ENCODE measurements around the gene TOX2.
A peak's percentile ranks its signal among the peaks of the same experiment; 100 is the strongest.

The TOX2 gene

GRCh38 chr20:43960231-43960630, 45.6 kb downstream of the TOX2 start:
- DNase-seq: no peak

GRCh38 chr20:43961116-43961515, 46.5 kb downstream of the TOX2 start:
- DNase-seq: no peak

GRCh38 chr20:43961541-43962471, 47.2 kb downstream of the TOX2 start:
- DNase-seq: no peak

GRCh38 chr20:43962530-43962929, 47.9 kb downstream of the TOX2 start:
- DNase-seq: no peak

GRCh38 chr20:43963233-43963632, 48.6 kb downstream of the TOX2 start:
- no peak for DNase-seq

- peak; percentile 83 for DNase-seq
Observed at GRCh38 chr20:43963872-43964791, 49.5 kb downstream of the TOX2 start.

- no peak for DNase-seq
Observed at GRCh38 chr20:43968341-43969000, 53.8 kb downstream of the TOX2 start.

GRCh38 chr20:43969028-43969447, 54.4 kb downstream of the TOX2 start:
- DNase-seq: no peak

GRCh38 chr20:43969501-43970182, 55.0 kb downstream of the TOX2 start:
- no peak for DNase-seq

- DNase-seq: no peak
Observed at GRCh38 chr20:43971267-43971666, 56.6 kb downstream of the TOX2 start.

- DNase-seq: no peak
Observed at GRCh38 chr20:43972051-43972450, 57.4 kb downstream of the TOX2 start.

- DNase-seq: no peak
Observed at GRCh38 chr20:43972692-43973091, 58.0 kb downstream of the TOX2 start.

GRCh38 chr20:43973231-43973630, 58.6 kb downstream of the TOX2 start:
- no peak for DNase-seq

- DNase-seq: no peak
Observed at GRCh38 chr20:43973671-43974450, 59.2 kb downstream of the TOX2 start.

- no peak for DNase-seq
Observed at GRCh38 chr20:43974695-43975094, 60.0 kb downstream of the TOX2 start.

GRCh38 chr20:43975096-43975768, 60.6 kb downstream of the TOX2 start:
- no peak for DNase-seq

- peak; percentile 89 for DNase-seq
Observed at GRCh38 chr20:43976547-43976946, 61.9 kb downstream of the TOX2 start.

- DNase-seq: peak; percentile 17
Observed at GRCh38 chr20:43977252-43977651, 62.6 kb downstream of the TOX2 start.

GRCh38 chr20:43977962-43978361, 63.3 kb downstream of the TOX2 start:
- DNase-seq: no peak

GRCh38 chr20:43979576-43980105, 65.0 kb downstream of the TOX2 start:
- DNase-seq: peak; percentile 31

- peak; percentile 23 for DNase-seq
Observed at GRCh38 chr20:43981540-43981939, 66.9 kb downstream of the TOX2 start.
